K562 (cell line): ENCODE results near the gene DEDD. TPM values are rescaled to one million over a fixed set of nuclear protein-coding genes. Genes with fewer than 3 reads are reported as not detected.

Experiments
- ATAC-seq: fragments of 200-7000 bp; cut with Tn5 transposase; 3 replicates; pipeline ENCODE4 v1.9.1; 2020; ENCODE audit warnings: moderate library complexity
- BruUV-seq: library from RNA; stranded (reverse); fragments of 400-500 nt; replicated peaks from 2 replicates; lab custom pipeline; 2021; lab: Mats Ljungman, UMichigan
- CTCF ChIA-PET: fragments of 300-600 bp; formaldehyde crosslinking; extraction: SDS; loops from one replicate; lab custom pipeline; 2021; ENCODE audit warnings: low intra/inter-chr PET ratio; lab: Yijun Ruan, JAX
- POLR2A ChIA-PET: fragments of 300-600, 350-650 bp; sonication (Branson Sonifier 250); formaldehyde crosslinking; extraction: SDS; loops from one replicate; lab custom pipeline; 2021; ENCODE audit warnings: antibody characterized with exemption, inconsistent platforms; lab: Yijun Ruan, JAX
- DNase-seq, 4 experiments: peaks; one replicate each; pipeline versions ENCODE4 v3.0.0 to v3.0.0-alpha.2; 2011 to 2018; ENCODE audit warnings: low spot score in 3 of 4, mixed read lengths in 3 of 4; ENCODE audit errors: extremely low read depth in 1 of 4
- FAIRE-seq: peaks from 2 replicates; lab custom pipeline; 2011; peaks lifted over from hg19 to GRCh38; lab: Jason Lieb, UNC
- H2AFZ ChIP-seq: 2 replicates; pipeline ENCODE4 v1.6.0; 2011; ENCODE audit warnings: low read depth, low read length, control low read depth, inconsistent platforms
- H3K27ac ChIP-seq: fragments of 200-600 bp; 3 replicates; pipeline ENCODE4 v1.8.0; 2011; ENCODE audit warnings: low read depth, mild to moderate bottlenecking, control low read depth, inconsistent platforms, low read length, moderate library complexity, mixed read lengths; ENCODE audit errors: extremely low read depth
- H3K27me3 ChIP-seq, 2 experiments: fragments of 300-600 bp in 1 of 2; 2 replicates in 1 of 2; 3 replicates in 1 of 2; pipeline versions ENCODE4 v1.6.0 to v1.8.0; 2011; ENCODE audit warnings: inconsistent platforms in 2 of 2, low read length in 2 of 2, mild to moderate bottlenecking in 1 of 2, mixed read lengths in 1 of 2, moderate library complexity in 1 of 2; ENCODE audit not compliant: control insufficient read depth in 2 of 2, insufficient read depth in 2 of 2
- H3K36me3 ChIP-seq: fragments of 300-600 bp; 3 replicates; pipeline ENCODE4 v1.8.0; 2011; ENCODE audit warnings: mild to moderate bottlenecking, low read length, inconsistent platforms; ENCODE audit not compliant: control insufficient read depth, insufficient read depth
- H3K4me1 ChIP-seq, 2 experiments: fragments of 200-600 bp in 1 of 2; replicated peaks in 1 of 2; 2 replicates in 1 of 2; 3 replicates in 1 of 2; pipeline versions ENCODE4 v1.5.1 to v1.8.0; 2011; ENCODE audit warnings: inconsistent platforms in 2 of 2, low read length in 2 of 2, mild to moderate bottlenecking in 1 of 2, mixed read lengths in 1 of 2, moderate library complexity in 1 of 2; ENCODE audit not compliant: control insufficient read depth in 2 of 2, insufficient read depth in 2 of 2
- H3K4me2 ChIP-seq: 2 replicates; pipeline ENCODE4 v1.6.1; 2011; ENCODE audit warnings: low read length, control low read depth, inconsistent platforms, mixed read lengths; ENCODE audit not compliant: insufficient read depth
- H3K4me3 ChIP-seq: fragments of 200-600 bp; sonication (generic), shearing (Covaris generic); 2 replicates; pipeline ENCODE4 v1.5.1; 2016; ENCODE audit warnings: control low read depth, inconsistent platforms
- H3K79me2 ChIP-seq: fragments of 200-600 bp; 3 replicates; pipeline ENCODE4 v1.8.0; 2011; ENCODE audit warnings: low read length, inconsistent platforms; ENCODE audit not compliant: control insufficient read depth, insufficient read depth
- H3K9ac ChIP-seq, 2 experiments: 2 replicates each; pipeline versions ENCODE4 v1.6.0 to v1.6.1; 2011; ENCODE audit warnings: low read depth in 2 of 2, low read length in 2 of 2, control low read depth in 1 of 2, inconsistent platforms in 1 of 2, mild to moderate bottlenecking in 1 of 2, mixed read lengths in 1 of 2; ENCODE audit not compliant: insufficient read depth in 1 of 2
- H3K9me1 ChIP-seq: one replicate; pipeline ENCODE4 v1.6.0; 2011; ENCODE audit warnings: inconsistent platforms, mild to moderate bottlenecking, low read length, moderate library complexity; ENCODE audit not compliant: control insufficient read depth, insufficient read depth
- H3K9me3 ChIP-seq: replicated peaks from 2 replicates; pipeline ENCODE4 v1.5.1; 2011; ENCODE audit warnings: low read depth, low read length, inconsistent platforms; ENCODE audit not compliant: control insufficient read depth, insufficient read depth
- H4K20me1 ChIP-seq: replicated peaks from 2 replicates; pipeline ENCODE4 v1.6.1; 2011; ENCODE audit warnings: low read length, inconsistent platforms, mixed read lengths; ENCODE audit not compliant: control insufficient read depth, insufficient read depth
- FOXJ3 ChIP-seq: sonication (generic); formaldehyde crosslinking; IDR thresholded peaks from 2 replicates; pipeline ENCODE4 v1.4.0; 2020; ENCODE audit warnings: mild to moderate bottlenecking, missing genetic modification reagents
- GATAD2B ChIP-seq: fragments of 450-650 bp; IDR thresholded peaks from 2 replicates; pipeline ENCODE4 v1.6.1; 2017; ENCODE audit warnings: mild to moderate bottlenecking, borderline replicate concordance
- RFX1 ChIP-seq: fragments of 450-650 bp; IDR thresholded peaks from 2 replicates; pipeline ENCODE4 v1.6.1; 2016; ENCODE audit warnings: mild to moderate bottlenecking, moderate library complexity
- STAT5B ChIP-seq: fragments of 250-450 bp; sonication (Bioruptor Pico); IDR thresholded peaks from 2 replicates; pipeline ENCODE4 v1.8.0; 2021; ENCODE audit warnings: mild to moderate bottlenecking, inconsistent platforms
- ZFP30 ChIP-seq: fragments of 250-450 bp; sonication (Bioruptor Pico); IDR thresholded peaks from 2 replicates; pipeline ENCODE4 v1.8.0; 2022; ENCODE audit warnings: moderate library complexity, mild to moderate bottlenecking, inconsistent platforms, borderline replicate concordance
- ZNF431 ChIP-seq: sonication (generic); formaldehyde crosslinking; IDR thresholded peaks from 2 replicates; pipeline ENCODE4 v1.8.0; 2022; ENCODE audit warnings: mild to moderate bottlenecking, missing genetic modification reagents
- WGBS: fragments of 100-300 bp; shearing (Covaris generic); methylation state at CpG from one replicate; pipeline ENCODE4 v1.1.6; 2016; ENCODE audit warnings: low coverage, mixed read lengths; ENCODE audit not compliant: insufficient coverage; ENCODE audit errors: missing lambda C conversion rate; 5-methylcytosine and 5-hydroxymethylcytosine counted together
- in situ Hi-C: fragments of 300-500 bp; cut with MboI; formaldehyde crosslinking; loops from 4 replicates; pipeline ENCODE4 v1.15.0; 2018; ENCODE audit warnings: inconsistent platforms, mixed read lengths
- intact Hi-C: fragments of 100-400 bp; cut with micrococcal nuclease; formaldehyde crosslinking; loops from 2 replicates; pipeline ENCODE4 v1.14.2; 2022
- polyA plus RNA-seq, 8 experiments: library from polyadenylated mRNA; depleted of rRNA in 4 of 8; stranded (reverse) in 5 of 8; unstranded in 3 of 8; fragments of >200 nt; fragmentation: Nextera tagmentation in 2 of 8; fragmentation: Illumina TruSeq in 1 of 8; extraction: Ambion mirVana in 2 of 8; extraction: Trizol in 1 of 8; gene quantifications; 2 replicates each; pipeline versions ENCODE4 v1.2.1 to v1.2.3, GENCODE V29; 2011 to 2014; ENCODE audit warnings: inconsistent platforms in 1 of 8, missing spikeins in 1 of 8
- total RNA-seq, 7 experiments: library from RNA; depleted of rRNA in 6 of 7; stranded (reverse); fragments of >200 nt in 6 of 7; fragmentation: Illumina TruSeq in 2 of 7; extraction: Trizol in 2 of 7; gene quantifications; 2 replicates each; pipeline versions ENCODE4 v1.2.1 to v1.2.3, GENCODE V29; 2011 to 2021; ENCODE audit warnings: low replicate concordance in 1 of 7
- TF ChIP-seq, protein P1 (sequence below): fragments of 450-650 bp; IDR thresholded peaks from 2 replicates; pipeline ENCODE4 v1.6.1; 2018; ENCODE audit not compliant: partially characterized antibody

Gene DEDD
- total and polyA plus RNA-seq, 9 of the 15 experiments (the other 6 are each of a cell fraction or from before 2014, with no cell fraction given), result 11.6 to 41.0 (median 16.8) TPM

DNA sequence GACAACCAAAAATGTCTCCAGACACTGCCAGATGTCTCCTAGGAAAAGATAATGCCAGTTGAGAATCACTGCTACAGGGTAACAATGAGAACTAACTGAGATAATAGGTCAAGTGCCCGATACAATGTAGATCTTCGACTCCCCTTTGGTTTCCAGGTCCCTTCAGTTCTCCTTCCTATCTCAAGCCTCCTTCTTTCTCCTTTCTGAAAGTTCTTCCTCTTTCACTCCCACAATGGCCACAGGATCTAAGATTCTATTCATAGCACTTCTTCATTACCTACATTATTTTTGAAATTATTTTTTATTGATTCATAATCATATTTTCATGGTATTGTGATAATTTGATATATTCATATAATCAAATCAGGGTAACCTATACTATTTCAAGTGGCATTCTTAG lies 20.9 kb downstream of the DEDD start (continued):
- TF ChIP-seq, protein P1, sequence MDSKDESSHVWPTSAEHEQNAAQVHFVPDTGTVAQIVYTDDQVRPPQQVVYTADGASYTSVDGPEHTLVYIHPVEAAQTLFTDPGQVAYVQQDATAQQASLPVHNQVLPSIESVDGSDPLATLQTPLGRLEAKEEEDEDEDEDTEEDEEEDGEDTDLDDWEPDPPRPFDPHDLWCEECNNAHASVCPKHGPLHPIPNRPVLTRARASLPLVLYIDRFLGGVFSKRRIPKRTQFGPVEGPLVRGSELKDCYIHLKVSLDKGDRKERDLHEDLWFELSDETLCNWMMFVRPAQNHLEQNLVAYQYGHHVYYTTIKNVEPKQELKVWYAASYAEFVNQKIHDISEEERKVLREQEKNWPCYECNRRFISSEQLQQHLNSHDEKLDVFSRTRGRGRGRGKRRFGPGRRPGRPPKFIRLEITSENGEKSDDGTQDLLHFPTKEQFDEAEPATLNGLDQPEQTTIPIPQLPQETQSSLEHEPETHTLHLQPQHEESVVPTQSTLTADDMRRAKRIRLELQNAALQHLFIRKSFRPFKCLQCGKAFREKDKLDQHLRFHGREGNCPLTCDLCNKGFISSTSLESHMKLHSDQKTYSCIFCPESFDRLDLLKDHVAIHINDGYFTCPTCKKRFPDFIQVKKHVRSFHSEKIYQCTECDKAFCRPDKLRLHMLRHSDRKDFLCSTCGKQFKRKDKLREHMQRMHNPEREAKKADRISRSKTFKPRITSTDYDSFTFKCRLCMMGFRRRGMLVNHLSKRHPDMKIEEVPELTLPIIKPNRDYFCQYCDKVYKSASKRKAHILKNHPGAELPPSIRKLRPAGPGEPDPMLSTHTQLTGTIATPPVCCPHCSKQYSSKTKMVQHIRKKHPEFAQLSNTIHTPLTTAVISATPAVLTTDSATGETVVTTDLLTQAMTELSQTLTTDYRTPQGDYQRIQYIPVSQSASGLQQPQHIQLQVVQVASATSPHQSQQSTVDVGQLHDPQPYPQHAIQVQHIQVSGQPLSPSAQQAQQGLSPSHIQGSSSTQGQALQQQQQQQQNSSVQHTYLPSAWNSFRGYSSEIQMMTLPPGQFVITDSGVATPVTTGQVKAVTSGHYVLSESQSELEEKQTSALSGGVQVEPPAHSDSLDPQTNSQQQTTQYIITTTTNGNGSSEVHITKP, result no peak
- TF ChIP-seq ZFP30 (CRISPR knock-in tag) (no peak), RFX1 (no peak), GATAD2B (no peak), STAT5B (no peak)
- TF ChIP-seq, all 486 proteins: peak for 0

DNA sequence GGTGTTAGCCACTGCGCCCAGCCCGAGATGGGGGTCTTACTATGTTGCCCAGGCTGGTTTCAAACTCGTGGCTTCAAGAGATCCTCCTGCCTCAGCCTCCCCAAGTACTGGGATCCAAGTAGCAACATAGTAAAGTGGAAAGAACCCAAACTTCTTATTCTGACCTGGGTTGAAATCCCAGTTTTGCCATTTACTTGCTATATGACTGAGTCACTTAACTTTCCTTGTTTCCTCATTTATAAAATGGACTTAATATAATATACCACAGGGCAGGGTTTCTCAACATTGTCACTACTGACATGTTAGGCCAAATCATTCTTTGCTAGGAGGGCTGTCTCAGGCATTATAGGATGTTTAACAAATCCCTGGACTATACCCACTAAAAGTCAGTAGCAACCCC lies 21.4 kb downstream of the DEDD start:
- no peaks in the 10 kb centered on the region for H3K9me1 ChIP-seq
- no peaks in the 10 kb centered on the region for H3K9me3 ChIP-seq
- no peak for FAIRE-seq
- ChIA-PET POLR2A (interaction anchor here (1.4 kb wide), 1 partner anchor 11 kb away, joined by 5 read pairs; no protein-coding TSS in a partner anchor), CTCF (interaction anchor here (0.6 kb wide), 1 partner anchor 110 kb away, joined by 3 read pairs; no protein-coding TSS in a partner anchor)
- no peak overlapping the region for H3K4me3 ChIP-seq
- H3K9ac ChIP-seq, result no peak overlapping the region
- no peaks in the 10 kb centered on the region; the same call in 1 of the 2 replicates for H4K20me1 ChIP-seq
- peaks cover 95% of the 10 kb centered on the region for H3K79me2 ChIP-seq
- 93% methylated on average over 3 of the region's 3 CpGs for WGBS
- intact Hi-C loops, result no loop called here
- ATAC-seq, result no peak
- peaks cover 4 to 26% of the 10 kb centered on the region in 2 experiments for H3K4me1 ChIP-seq
- BruUV-seq, result no TSS peak
- DNase-seq, result no peak
- H3K27me3 ChIP-seq, result no peaks in the 10 kb centered on the region
- H3K4me2 ChIP-seq, result no peak overlapping the region
- in situ Hi-C loops, result no loop called here
- no peak overlapping the region for H2AFZ ChIP-seq
- peaks cover 82% of the 10 kb centered on the region for H3K36me3 ChIP-seq
- no peak overlapping the region for H3K27ac ChIP-seq
- TF ChIP-seq FOXJ3 (no peak), ZNF431 (no peak)
